Measurements from ENCODE around the gene OTUB1. TPM values are rescaled to one million over a fixed set of nuclear protein-coding genes. Genes with fewer than 3 reads are reported as not detected.

Gene OTUB1
- polyA plus RNA-seq, 1 donor (not counting 4 experiments of a cell fraction or from before 2014, with no cell fraction given): 106 TPM

DNA sequence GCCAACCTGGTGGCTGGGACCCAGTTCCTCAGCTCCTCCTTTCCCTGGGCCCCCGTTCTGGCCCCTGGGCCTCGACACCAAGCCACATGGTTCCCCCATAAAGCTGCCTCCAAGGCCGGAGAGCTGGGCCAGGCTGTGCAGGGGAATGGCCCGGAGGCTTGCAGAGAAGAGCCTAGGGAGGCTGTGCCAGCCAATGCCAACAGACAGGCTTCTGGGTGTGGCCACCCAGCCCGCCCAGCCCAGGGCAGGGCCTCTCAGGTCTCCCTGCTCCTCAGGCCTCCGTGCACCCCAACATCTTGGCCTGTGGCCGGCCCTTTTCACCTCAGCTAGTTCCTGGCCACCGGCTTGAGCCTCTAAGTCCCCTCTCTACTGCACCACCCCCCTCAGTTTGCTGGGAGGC is 32.1 kb downstream of the OTUB1 start:
- FAIRE-seq: no peak
- Histone ChIP-seq H4K20me1 (ENCODE audit: control insufficient read depth, extremely low read depth, insufficient read depth, low read length) (no peaks in the 10 kb centered on the region), H2AFZ (ENCODE audit: control insufficient read depth, low read length) (no peak overlapping the region), H3K9me1 (ENCODE audit: control insufficient read depth, extremely low read depth, insufficient read depth, low read length) (no peaks in the 10 kb centered on the region), H3K9ac (ENCODE audit: control insufficient read depth, extremely low read depth, insufficient read depth, low read length) (no peak overlapping the region), H3K27me3 (ENCODE audit: control insufficient read depth, extremely low read depth, insufficient read depth, low read length) (peaks cover 21% of the 10 kb centered on the region), H3K9me3 (ENCODE audit: control insufficient read depth, low read depth, low read length) (no peaks in the 10 kb centered on the region), H3K79me2 (ENCODE audit: control insufficient read depth, insufficient read depth, low read length) (no peaks in the 10 kb centered on the region), H3K4me3 (ENCODE audit: control insufficient read depth in 2 of 3, extremely low read depth in 1 of 3, insufficient read depth in 2 of 3, low read depth in 1 of 3, low read length in 3 of 3) (no peak overlapping the region), H3K4me1 (ENCODE audit: control insufficient read depth, extremely low read depth, insufficient read depth, low read length) (peaks cover 4% of the 10 kb centered on the region), H3K36me3 (ENCODE audit: control insufficient read depth in 2 of 2, extremely low read depth in 1 of 2, insufficient read depth in 2 of 2, low read length in 2 of 2) (no peaks in the 10 kb centered on the region), H3K4me2 (ENCODE audit: control insufficient read depth, extremely low read depth, insufficient read depth, low read depth, low read length) (no peak overlapping the region), H3K27ac (ENCODE audit: control insufficient read depth, insufficient read depth, low read length) (no peak overlapping the region)
- dilution Hi-C loops (cut with MboI; ENCODE audit: extremely low pct_ligation_motif_present, low sequenced_read_pairs): no loop called here
- no peak for TF ChIP-seq EZH2 (IDR thresholded peaks at IDR 0.05; ENCODE audit: low read length)
- TF ChIP-seq, protein P1, sequence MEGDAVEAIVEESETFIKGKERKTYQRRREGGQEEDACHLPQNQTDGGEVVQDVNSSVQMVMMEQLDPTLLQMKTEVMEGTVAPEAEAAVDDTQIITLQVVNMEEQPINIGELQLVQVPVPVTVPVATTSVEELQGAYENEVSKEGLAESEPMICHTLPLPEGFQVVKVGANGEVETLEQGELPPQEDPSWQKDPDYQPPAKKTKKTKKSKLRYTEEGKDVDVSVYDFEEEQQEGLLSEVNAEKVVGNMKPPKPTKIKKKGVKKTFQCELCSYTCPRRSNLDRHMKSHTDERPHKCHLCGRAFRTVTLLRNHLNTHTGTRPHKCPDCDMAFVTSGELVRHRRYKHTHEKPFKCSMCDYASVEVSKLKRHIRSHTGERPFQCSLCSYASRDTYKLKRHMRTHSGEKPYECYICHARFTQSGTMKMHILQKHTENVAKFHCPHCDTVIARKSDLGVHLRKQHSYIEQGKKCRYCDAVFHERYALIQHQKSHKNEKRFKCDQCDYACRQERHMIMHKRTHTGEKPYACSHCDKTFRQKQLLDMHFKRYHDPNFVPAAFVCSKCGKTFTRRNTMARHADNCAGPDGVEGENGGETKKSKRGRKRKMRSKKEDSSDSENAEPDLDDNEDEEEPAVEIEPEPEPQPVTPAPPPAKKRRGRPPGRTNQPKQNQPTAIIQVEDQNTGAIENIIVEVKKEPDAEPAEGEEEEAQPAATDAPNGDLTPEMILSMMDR (optimal IDR thresholded peaks at IDR 0.05 in 1 of 3, IDR thresholded peaks at IDR 0.05 in 1 of 3, conservative IDR thresholded peaks at IDR 0.05 in 1 of 3; ENCODE audit: extremely low read depth in 1 of 3, insufficient read depth in 2 of 3, low read length in 3 of 3): no peak
- no peak for DNase-seq (ENCODE audit: low read depth, low spot score)

DNA sequence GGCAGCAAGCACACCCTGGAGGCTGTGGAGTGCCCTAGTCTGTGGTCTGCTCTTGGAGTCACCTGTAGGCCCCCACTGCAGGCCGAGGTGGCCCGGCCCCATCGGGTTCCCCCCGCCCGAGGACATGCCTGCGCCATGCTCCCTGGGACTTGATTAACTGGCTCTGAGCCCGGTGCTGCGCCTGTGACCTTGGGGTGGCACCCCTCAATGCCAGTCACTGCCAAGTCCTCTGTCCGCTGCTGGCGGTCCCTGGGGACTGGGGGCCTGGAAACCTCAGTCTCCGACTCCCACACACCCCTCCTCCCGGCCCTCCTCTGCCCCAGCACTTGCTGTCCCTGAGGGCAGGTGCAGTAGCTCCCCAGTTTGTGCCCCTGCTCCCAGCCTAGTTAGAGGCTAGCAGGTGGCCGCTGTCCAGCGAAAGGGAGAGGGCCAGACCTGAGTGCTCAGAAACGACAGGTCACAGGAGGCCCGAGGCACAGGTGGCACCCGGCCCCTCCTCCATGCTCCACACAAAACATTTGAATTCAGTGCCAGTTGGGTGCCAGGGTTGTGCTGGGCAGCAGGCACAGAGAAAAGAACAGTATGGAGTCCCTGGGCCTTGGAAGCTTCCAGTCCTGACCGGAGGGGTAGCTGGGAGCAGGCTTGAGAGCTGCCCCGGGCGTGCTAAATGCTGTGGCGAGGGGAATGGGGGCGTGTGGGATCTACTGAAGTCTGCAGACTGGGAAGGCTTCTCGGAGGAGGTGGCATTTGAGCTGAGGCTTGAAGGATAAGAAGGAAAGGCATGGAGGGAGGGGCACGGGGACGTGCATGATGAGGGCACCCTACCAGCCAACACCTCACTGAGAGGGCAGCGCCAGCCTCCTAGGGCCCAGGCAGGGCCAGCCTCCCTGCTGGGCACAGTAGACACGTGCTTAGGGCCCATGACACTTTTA is 33.1 kb downstream of the OTUB1 start:
- no peaks in the 10 kb centered on the region for H3K79me2 ChIP-seq (ENCODE audit: control insufficient read depth, insufficient read depth, low read length)
- H3K36me3 ChIP-seq (ENCODE audit: control insufficient read depth in 2 of 2, extremely low read depth in 1 of 2, insufficient read depth in 2 of 2, low read length in 2 of 2): no peaks in the 10 kb centered on the region
- FAIRE-seq (no peak), DNase-seq (ENCODE audit: low read depth, low spot score) (no peak)
- dilution Hi-C loops (cut with MboI; ENCODE audit: extremely low pct_ligation_motif_present, low sequenced_read_pairs): no loop called here
- no peak overlapping the region for H2AFZ ChIP-seq (ENCODE audit: control insufficient read depth, low read length)
- no peak overlapping the region for H3K9ac ChIP-seq (ENCODE audit: control insufficient read depth, extremely low read depth, insufficient read depth, low read length)
- no peak overlapping the region for H3K4me3 ChIP-seq (ENCODE audit: control insufficient read depth in 2 of 3, extremely low read depth in 1 of 3, insufficient read depth in 2 of 3, low read depth in 1 of 3, low read length in 3 of 3)
- no peaks in the 10 kb centered on the region for H3K9me1 ChIP-seq (ENCODE audit: control insufficient read depth, extremely low read depth, insufficient read depth, low read length)
- H3K9me3 ChIP-seq (ENCODE audit: control insufficient read depth, low read depth, low read length): no peaks in the 10 kb centered on the region
- no peak overlapping the region for H3K4me2 ChIP-seq (ENCODE audit: control insufficient read depth, extremely low read depth, insufficient read depth, low read depth, low read length)
- H4K20me1 ChIP-seq (ENCODE audit: control insufficient read depth, extremely low read depth, insufficient read depth, low read length): no peaks in the 10 kb centered on the region
- H3K27me3 ChIP-seq (ENCODE audit: control insufficient read depth, extremely low read depth, insufficient read depth, low read length): peaks cover 21% of the 10 kb centered on the region
- peaks cover 4% of the 10 kb centered on the region for H3K4me1 ChIP-seq (ENCODE audit: control insufficient read depth, extremely low read depth, insufficient read depth, low read length)
- H3K27ac ChIP-seq (ENCODE audit: control insufficient read depth, insufficient read depth, low read length): no peak overlapping the region
- TF ChIP-seq, protein P1 (optimal IDR thresholded peaks at IDR 0.05 in 1 of 3, IDR thresholded peaks at IDR 0.05 in 1 of 3, conservative IDR thresholded peaks at IDR 0.05 in 1 of 3; ENCODE audit: extremely low read depth in 1 of 3, insufficient read depth in 2 of 3, low read length in 3 of 3): no peak
- no peak for TF ChIP-seq EZH2 (IDR thresholded peaks at IDR 0.05; ENCODE audit: low read length)
